ENCODE data around the gene SOST. TPM values are rescaled to one million over a fixed set of nuclear protein-coding genes. Genes with fewer than 3 reads are reported as not detected.
"Not testable (repeated sequence)": the region's sequence is repeated elsewhere in the genome, so short reads cannot be mapped to it uniquely, and the experiment has no call there.

The SOST gene
- total and polyA plus RNA-seq, 2 donors (not counting 1 experiment from before 2014, with no cell fraction given) = not detected

DNA sequence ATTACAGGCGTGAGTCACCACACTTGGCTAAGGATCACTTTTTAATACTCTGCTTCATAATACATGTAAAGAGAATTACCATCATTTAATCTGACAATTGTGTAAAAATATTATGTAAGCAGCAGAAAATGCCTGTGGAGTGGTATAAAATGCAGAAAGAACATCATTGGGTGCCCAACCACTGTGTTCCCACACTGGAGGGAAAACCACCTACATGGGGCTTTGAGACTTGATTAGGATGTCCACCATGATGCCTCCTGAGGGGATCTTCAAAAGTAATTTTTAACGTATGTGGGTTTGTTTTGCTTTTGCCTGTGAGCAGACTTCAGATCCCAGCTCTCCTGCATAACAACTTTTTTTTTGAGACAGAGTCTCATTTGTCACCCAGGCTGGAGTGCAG is 40.5 kb upstream of the SOST start:
- Histone ChIP-seq H3K27me3 (ENCODE audit: control insufficient read depth, insufficient read depth, low read length) (no peaks in the 10 kb centered on the region), H3K4me1 (ENCODE audit: control insufficient read depth, extremely low read depth, insufficient read depth, low read length) (peaks cover 2% of the 10 kb centered on the region), H2AFZ (ENCODE audit: low read length) (no peak overlapping the region), H3K79me2 (ENCODE audit: control insufficient read depth, insufficient read depth, low read length) (no peaks in the 10 kb centered on the region), H3K9me3 (ENCODE audit: control insufficient read depth, insufficient read depth, low read depth, low read length) (no peaks in the 10 kb centered on the region), H3K36me3 (ENCODE audit: control insufficient read depth, insufficient read depth, low read length) (peaks cover 2% of the 10 kb centered on the region), H3K4me3 (replicated peaks in 1 of 4; ENCODE audit: control extremely low read depth in 1 of 4, insufficient read depth in 1 of 4, low read depth in 3 of 4, low read length in 4 of 4) (no peak overlapping the region), H3K27ac (ENCODE audit: insufficient read depth, low read length) (no peak overlapping the region), H3K4me2 (ENCODE audit: extremely low read depth, insufficient read depth, low read length) (no peak overlapping the region), H3K9ac (ENCODE audit: insufficient read depth, low read length) (no peak overlapping the region), H4K20me1 (ENCODE audit: control insufficient read depth, extremely low read depth, insufficient read depth, low read length) (no peaks in the 10 kb centered on the region)
- TF ChIP-seq, protein P1, sequence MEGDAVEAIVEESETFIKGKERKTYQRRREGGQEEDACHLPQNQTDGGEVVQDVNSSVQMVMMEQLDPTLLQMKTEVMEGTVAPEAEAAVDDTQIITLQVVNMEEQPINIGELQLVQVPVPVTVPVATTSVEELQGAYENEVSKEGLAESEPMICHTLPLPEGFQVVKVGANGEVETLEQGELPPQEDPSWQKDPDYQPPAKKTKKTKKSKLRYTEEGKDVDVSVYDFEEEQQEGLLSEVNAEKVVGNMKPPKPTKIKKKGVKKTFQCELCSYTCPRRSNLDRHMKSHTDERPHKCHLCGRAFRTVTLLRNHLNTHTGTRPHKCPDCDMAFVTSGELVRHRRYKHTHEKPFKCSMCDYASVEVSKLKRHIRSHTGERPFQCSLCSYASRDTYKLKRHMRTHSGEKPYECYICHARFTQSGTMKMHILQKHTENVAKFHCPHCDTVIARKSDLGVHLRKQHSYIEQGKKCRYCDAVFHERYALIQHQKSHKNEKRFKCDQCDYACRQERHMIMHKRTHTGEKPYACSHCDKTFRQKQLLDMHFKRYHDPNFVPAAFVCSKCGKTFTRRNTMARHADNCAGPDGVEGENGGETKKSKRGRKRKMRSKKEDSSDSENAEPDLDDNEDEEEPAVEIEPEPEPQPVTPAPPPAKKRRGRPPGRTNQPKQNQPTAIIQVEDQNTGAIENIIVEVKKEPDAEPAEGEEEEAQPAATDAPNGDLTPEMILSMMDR (conservative IDR thresholded peaks at IDR 0.05 in 1 of 2, IDR thresholded peaks at IDR 0.05 in 1 of 2; ENCODE audit: low read depth in 1 of 2, low read length in 2 of 2) = no peak
- TF ChIP-seq EZH2 (IDR thresholded peaks at IDR 0.05; ENCODE audit: low read length, missing control alignments) = no peak
- no peak for DNase-seq (ENCODE audit: low read depth in 2 of 2)

DNA sequence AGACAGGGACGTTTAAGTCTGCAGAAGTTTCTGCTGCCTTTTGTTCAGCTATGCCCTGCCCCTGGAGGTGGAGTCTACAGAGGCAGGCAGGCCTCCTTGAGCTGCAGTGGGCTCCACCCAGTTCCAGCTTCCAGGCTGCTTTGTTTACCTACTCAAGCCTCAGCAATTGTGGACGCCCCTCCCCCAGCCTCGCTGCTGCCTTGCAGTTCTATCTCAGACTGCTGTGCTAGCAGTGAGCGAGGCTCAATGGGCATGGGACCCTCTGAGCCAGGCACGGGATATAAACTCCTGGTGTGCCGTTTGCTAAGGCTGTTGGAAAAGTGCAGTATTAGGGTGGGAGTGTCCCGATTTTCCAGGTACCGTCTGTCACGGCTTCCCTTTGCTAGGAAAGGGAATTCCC is 39.4 kb upstream of the SOST start:
- H3K27ac ChIP-seq (ENCODE audit: insufficient read depth, low read length); DNase-seq (ENCODE audit: low read depth in 2 of 2): not testable (repeated sequence)

DNA sequence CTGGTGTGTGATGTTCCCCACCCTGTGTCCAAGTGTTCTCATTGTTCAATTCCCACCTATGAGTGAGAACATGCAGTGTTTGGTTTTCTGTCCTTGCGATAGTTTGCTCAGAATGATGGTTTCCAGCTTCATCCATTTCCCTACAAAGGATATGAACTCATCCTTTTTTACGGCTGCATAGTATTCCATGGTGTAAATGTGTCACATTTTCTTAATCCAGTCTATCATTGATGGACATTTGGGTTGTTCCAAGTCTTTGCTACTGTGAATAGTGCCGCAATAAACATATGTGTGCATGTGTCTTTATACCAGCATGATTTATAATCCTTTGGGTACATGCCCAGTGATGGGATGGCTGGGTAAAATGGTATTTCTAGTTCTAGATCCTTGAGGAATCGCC is 34.1 kb upstream of the SOST start:
- not testable (repeated sequence) for H3K4me3 ChIP-seq (replicated peaks in 1 of 4; ENCODE audit: control extremely low read depth in 1 of 4, insufficient read depth in 1 of 4, low read depth in 3 of 4, low read length in 4 of 4); H3K27me3 ChIP-seq (ENCODE audit: control insufficient read depth, insufficient read depth, low read length); H3K9me3 ChIP-seq (ENCODE audit: control insufficient read depth, insufficient read depth, low read depth, low read length)

More for the DNA sequence above, 39.4 kb upstream of the SOST start:
- H3K79me2 ChIP-seq (ENCODE audit: control insufficient read depth, insufficient read depth, low read length); H3K9ac ChIP-seq (ENCODE audit: insufficient read depth, low read length); H3K4me2 ChIP-seq (ENCODE audit: extremely low read depth, insufficient read depth, low read length); H4K20me1 ChIP-seq (ENCODE audit: control insufficient read depth, extremely low read depth, insufficient read depth, low read length); H3K4me1 ChIP-seq (ENCODE audit: control insufficient read depth, extremely low read depth, insufficient read depth, low read length); H3K9me3 ChIP-seq (ENCODE audit: control insufficient read depth, insufficient read depth, low read depth, low read length); H2AFZ ChIP-seq (ENCODE audit: low read length); H3K36me3 ChIP-seq (ENCODE audit: control insufficient read depth, insufficient read depth, low read length); H3K4me3 ChIP-seq (replicated peaks in 1 of 4; ENCODE audit: control extremely low read depth in 1 of 4, insufficient read depth in 1 of 4, low read depth in 3 of 4, low read length in 4 of 4); H3K27me3 ChIP-seq (ENCODE audit: control insufficient read depth, insufficient read depth, low read length): not testable (repeated sequence)

DNA sequence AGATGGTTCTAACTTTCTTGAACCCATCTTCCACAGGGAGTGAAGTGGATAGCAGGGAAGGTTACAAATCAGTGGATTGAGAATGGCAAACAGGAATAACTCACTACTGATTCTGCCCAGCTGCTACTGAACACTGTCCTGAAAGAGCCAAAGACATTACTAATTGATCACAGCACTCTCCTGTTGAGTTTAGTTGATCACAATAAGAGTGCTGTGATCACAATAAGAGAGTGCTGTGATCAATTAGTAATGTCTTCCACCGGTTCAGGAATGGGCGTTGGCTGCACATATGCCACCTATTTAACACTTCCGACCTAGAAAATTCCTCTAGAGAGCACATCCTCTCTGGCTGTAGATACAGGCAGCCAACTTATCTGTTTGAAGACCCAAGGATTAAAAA is 33.0 kb upstream of the SOST start:
- Histone ChIP-seq H3K79me2 (ENCODE audit: control insufficient read depth, insufficient read depth, low read length) (no peaks in the 10 kb centered on the region), H4K20me1 (ENCODE audit: control insufficient read depth, extremely low read depth, insufficient read depth, low read length) (no peaks in the 10 kb centered on the region), H3K4me3 (replicated peaks in 1 of 4; ENCODE audit: control extremely low read depth in 1 of 4, insufficient read depth in 1 of 4, low read depth in 3 of 4, low read length in 4 of 4) (no peak overlapping the region), H3K9ac (ENCODE audit: insufficient read depth, low read length) (no peak overlapping the region), H3K9me3 (ENCODE audit: control insufficient read depth, insufficient read depth, low read depth, low read length) (no peaks in the 10 kb centered on the region), H3K27me3 (ENCODE audit: control insufficient read depth, insufficient read depth, low read length) (no peaks in the 10 kb centered on the region), H3K4me2 (ENCODE audit: extremely low read depth, insufficient read depth, low read length) (no peak overlapping the region), H2AFZ (ENCODE audit: low read length) (no peak overlapping the region), H3K36me3 (ENCODE audit: control insufficient read depth, insufficient read depth, low read length) (no peaks in the 10 kb centered on the region), H3K4me1 (ENCODE audit: control insufficient read depth, extremely low read depth, insufficient read depth, low read length) (no peaks in the 10 kb centered on the region), H3K27ac (ENCODE audit: insufficient read depth, low read length) (no peak overlapping the region)
- TF ChIP-seq, protein P1 (conservative IDR thresholded peaks at IDR 0.05 in 1 of 2, IDR thresholded peaks at IDR 0.05 in 1 of 2; ENCODE audit: low read depth in 1 of 2, low read length in 2 of 2) = no peak
- no peak for TF ChIP-seq EZH2 (IDR thresholded peaks at IDR 0.05; ENCODE audit: low read length, missing control alignments)
- DNase-seq (ENCODE audit: low read depth in 2 of 2) = peak; percentile 61 to 69

More for the DNA sequence above, 34.1 kb upstream of the SOST start:
- H3K79me2 ChIP-seq (ENCODE audit: control insufficient read depth, insufficient read depth, low read length); H2AFZ ChIP-seq (ENCODE audit: low read length); H3K36me3 ChIP-seq (ENCODE audit: control insufficient read depth, insufficient read depth, low read length); H3K27ac ChIP-seq (ENCODE audit: insufficient read depth, low read length); H3K9ac ChIP-seq (ENCODE audit: insufficient read depth, low read length); DNase-seq (ENCODE audit: low read depth in 2 of 2); H4K20me1 ChIP-seq (ENCODE audit: control insufficient read depth, extremely low read depth, insufficient read depth, low read length); H3K4me1 ChIP-seq (ENCODE audit: control insufficient read depth, extremely low read depth, insufficient read depth, low read length); H3K4me2 ChIP-seq (ENCODE audit: extremely low read depth, insufficient read depth, low read length): not testable (repeated sequence)

All from fibroblast of lung (primary cell).